ENCODE measurements around the gene TIGD1. TPM values are rescaled to one million over a fixed set of nuclear protein-coding genes. Genes with fewer than 3 reads are reported as not detected.

The TIGD1 gene
- polyA plus RNA-seq, 1 experiment, result 1.7 TPM

- H3K4me3 ChIP-seq (ENCODE audit: low read depth, low read length), result no peak overlapping the region
- CTCF ChIA-PET, result interaction anchor here (1.4 kb wide), 1 partner anchor 9 kb away, joined by 5 read pairs; no protein-coding TSS in a partner anchor
- POLR2A ChIA-PET, result no interaction called here
- H3K27me3 ChIP-seq (ENCODE audit: control insufficient read depth, insufficient read depth, low read length), result peaks cover 3% of the 10 kb centered on the region
- no peak for TF ChIP-seq CTCF (IDR thresholded peaks at IDR 0.05; ENCODE audit: insufficient read depth, low read depth, low read length)
- DNase-seq (ENCODE audit: low read depth), result no peak
- H3K36me3 ChIP-seq (ENCODE audit: control insufficient read depth, insufficient read depth, low read length), result no peaks in the 10 kb centered on the region
Measured at GRCh38 chr2:232512602-232513001, 37.8 kb downstream of the TIGD1 start.

GRCh38 chr2:232511336-232511890 lies 38.9 kb downstream of the TIGD1 start:
- no peak overlapping the region for H3K4me3 ChIP-seq (ENCODE audit: low read depth, low read length)
- no peak for DNase-seq (ENCODE audit: low read depth)
- ChIA-PET CTCF (interaction anchor here (1.4 to 1.7 kb wide), 2 partner anchors 10 to 11 kb away, joined by 5 to 9 read pairs; no protein-coding TSS in a partner anchor), POLR2A (no interaction called here)
- TF ChIP-seq CTCF (IDR thresholded peaks at IDR 0.05; ENCODE audit: insufficient read depth, low read depth, low read length), result no peak
- no peaks in the 10 kb centered on the region for H3K36me3 ChIP-seq (ENCODE audit: control insufficient read depth, insufficient read depth, low read length)
- peaks cover 6% of the 10 kb centered on the region for H3K27me3 ChIP-seq (ENCODE audit: control insufficient read depth, insufficient read depth, low read length)

- CTCF ChIA-PET, result interaction anchor here (2.4 kb wide), 1 partner anchor 14 kb away, joined by 15 read pairs; no protein-coding TSS in a partner anchor
- H3K4me3 ChIP-seq (ENCODE audit: low read depth, low read length), result no peak overlapping the region
- POLR2A ChIA-PET, result no interaction called here
- peaks cover 30% of the 10 kb centered on the region for H3K27me3 ChIP-seq (ENCODE audit: control insufficient read depth, insufficient read depth, low read length)
- DNase-seq (ENCODE audit: low read depth), result no peak
- H3K36me3 ChIP-seq (ENCODE audit: control insufficient read depth, insufficient read depth, low read length), result no peaks in the 10 kb centered on the region
- no peak for TF ChIP-seq CTCF (IDR thresholded peaks at IDR 0.05; ENCODE audit: insufficient read depth, low read depth, low read length)
Measured at GRCh38 chr2:232508251-232508650, 42.1 kb downstream of the TIGD1 start.

GRCh38 chr2:232506709-232507108 lies 43.6 kb downstream of the TIGD1 start:
- H3K36me3 ChIP-seq (ENCODE audit: control insufficient read depth, insufficient read depth, low read length), result no peaks in the 10 kb centered on the region
- POLR2A ChIA-PET, result no interaction called here
- no peak for DNase-seq (ENCODE audit: low read depth)
- H3K27me3 ChIP-seq (ENCODE audit: control insufficient read depth, insufficient read depth, low read length), result peaks cover 38% of the 10 kb centered on the region
- TF ChIP-seq CTCF (IDR thresholded peaks at IDR 0.05; ENCODE audit: insufficient read depth, low read depth, low read length), result no peak
- CTCF ChIA-PET, result interaction anchor here (2.4 kb wide), 1 partner anchor 15 kb away, joined by 15 read pairs; no protein-coding TSS in a partner anchor
- H3K4me3 ChIP-seq (ENCODE audit: low read depth, low read length), result no peak overlapping the region

- ChIA-PET POLR2A (no interaction called here), CTCF (no interaction called here)
- H3K36me3 ChIP-seq (ENCODE audit: control insufficient read depth, insufficient read depth, low read length), result no peaks in the 10 kb centered on the region
- peaks cover 38% of the 10 kb centered on the region for H3K27me3 ChIP-seq (ENCODE audit: control insufficient read depth, insufficient read depth, low read length)
- H3K4me3 ChIP-seq (ENCODE audit: low read depth, low read length), result no peak overlapping the region
- TF ChIP-seq CTCF (IDR thresholded peaks at IDR 0.05; ENCODE audit: insufficient read depth, low read depth, low read length), result no peak
- DNase-seq (ENCODE audit: low read depth), result no peak
Measured at GRCh38 chr2:232505856-232506255, 44.5 kb downstream of the TIGD1 start.

Measured in BJ (cell line).